ENCODE results near the gene BMP6.

- TF ChIP-seq CTCF (IDR thresholded peaks at IDR 0.05) (no peak), POLR2A (IDR thresholded peaks at IDR 0.05) (no peak)
Observed at GRCh38 chr6:7691675-7692452, 34.0 kb upstream of the BMP6 start.
